Measurements from ENCODE around the gene MEGF11. TPM values are rescaled to one million over a fixed set of nuclear protein-coding genes. Genes with fewer than 3 reads are reported as not detected.

The MEGF11 gene
- polyA plus RNA-seq, 2 of the 4 experiments (the other 2 are of a cell fraction): 0.25 to 0.31 TPM

DNA sequence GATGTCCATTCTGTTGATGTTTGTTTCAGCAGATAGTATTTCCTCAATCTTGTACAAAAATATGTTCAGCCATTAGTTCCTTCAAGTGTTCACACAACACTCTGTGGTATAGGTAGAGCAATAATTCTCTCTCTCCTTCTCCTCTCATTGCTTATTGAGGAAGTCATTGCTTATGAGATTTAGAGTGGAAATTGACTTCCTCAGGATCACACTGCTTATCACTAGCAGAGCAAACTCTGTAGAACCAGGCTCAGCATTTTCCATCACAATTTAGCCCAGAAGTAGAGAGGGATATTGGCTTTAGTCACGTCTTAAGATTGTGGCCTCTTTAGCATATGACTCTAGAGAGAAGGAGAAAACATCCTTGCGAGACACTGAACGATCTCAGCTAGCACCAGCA, 353.1 kb downstream of the MEGF11 start:
- peaks cover 30% of the 10 kb centered on the region for H3K4me1 ChIP-seq
- ATAC-seq (no peak), DNase-seq (ENCODE audit: low read depth in 1 of 2, low spot score in 1 of 2) (no peak), FAIRE-seq (no peak)
- 94% methylated on average over 3 of the region's 3 CpGs for WGBS (ENCODE audit: missing lambda C conversion rate)
- H3K4me2 ChIP-seq: no peak overlapping the region
- no peak overlapping the region for H3K4me3 ChIP-seq
- TF ChIP-seq NFE2L2 (conservative IDR thresholded peaks at IDR 0.05; ENCODE audit: low read length) (no peak), RCOR1 (IDR thresholded peaks at IDR 0.05; ENCODE audit: low read depth, low read length) (no peak), HES2 (IDR thresholded peaks at IDR 0.05) (no peak), KDM5A (IDR thresholded peaks at IDR 0.05) (no peak), TP53 (CRISPR knock-in tag; IDR thresholded peaks at IDR 0.05) (no peak), FOSL2 (IDR thresholded peaks at IDR 0.05) (no peak), FOSL2 (CRISPR knock-in tag; IDR thresholded peaks at IDR 0.05) (no peak)
- CTCF ChIA-PET: interaction anchor here (0.6 to 2.1 kb wide), 4 partner anchors 16 to 264 kb away, joined by 3 to 6 read pairs (median 4); no protein-coding TSS in a partner anchor
- no peak overlapping the region for H3K27ac ChIP-seq
- H3K9me3 ChIP-seq: no peaks in the 10 kb centered on the region
- POLR2A ChIA-PET: no interaction called here

GRCh38 chr15:65896236-65896635, 357.3 kb downstream of the MEGF11 start:
- DNase-seq (ENCODE audit: low read depth in 1 of 2, low spot score in 1 of 2): no peak
- no peak for ATAC-seq
- CTCF ChIA-PET: interaction anchor here (0.7 to 1.5 kb wide), 4 partner anchors 14 to 258 kb away, joined by 3 read pairs; no protein-coding TSS in a partner anchor
- Histone ChIP-seq H3K4me3 (no peak overlapping the region), H3K4me1 (no peaks in the 10 kb centered on the region), H3K9me3 (no peaks in the 10 kb centered on the region), H3K27ac (no peak overlapping the region), H3K4me2 (no peak overlapping the region)
- no peak for TF ChIP-seq JUN (IDR thresholded peaks at IDR 0.05)
- TF ChIP-seq MAFK (IDR thresholded peaks at IDR 0.05; ENCODE audit: partially characterized antibody): no peak
- no peak for TF ChIP-seq SREBF2 (IDR thresholded peaks at IDR 0.05)
- no peak for TF ChIP-seq NFE2L2 (conservative IDR thresholded peaks at IDR 0.05; ENCODE audit: low read length)
- TF ChIP-seq, protein P1, sequence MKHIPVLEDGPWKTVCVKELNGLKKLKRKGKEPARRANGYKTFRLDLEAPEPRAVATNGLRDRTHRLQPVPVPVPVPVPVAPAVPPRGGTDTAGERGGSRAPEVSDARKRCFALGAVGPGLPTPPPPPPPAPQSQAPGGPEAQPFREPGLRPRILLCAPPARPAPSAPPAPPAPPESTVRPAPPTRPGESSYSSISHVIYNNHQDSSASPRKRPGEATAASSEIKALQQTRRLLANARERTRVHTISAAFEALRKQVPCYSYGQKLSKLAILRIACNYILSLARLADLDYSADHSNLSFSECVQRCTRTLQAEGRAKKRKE (CRISPR knock-in tag; IDR thresholded peaks at IDR 0.05; ENCODE audit: low read depth): no peak
- no peak for TF ChIP-seq BHLHE40 (IDR thresholded peaks at IDR 0.05; ENCODE audit: low read depth, low read length)
- TF ChIP-seq, protein P2, sequence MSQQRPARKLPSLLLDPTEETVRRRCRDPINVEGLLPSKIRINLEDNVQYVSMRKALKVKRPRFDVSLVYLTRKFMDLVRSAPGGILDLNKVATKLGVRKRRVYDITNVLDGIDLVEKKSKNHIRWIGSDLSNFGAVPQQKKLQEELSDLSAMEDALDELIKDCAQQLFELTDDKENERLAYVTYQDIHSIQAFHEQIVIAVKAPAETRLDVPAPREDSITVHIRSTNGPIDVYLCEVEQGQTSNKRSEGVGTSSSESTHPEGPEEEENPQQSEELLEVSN (IDR thresholded peaks at IDR 0.05; ENCODE audit: borderline replicate concordance, low read depth): no peak
- TF ChIP-seq ZNF302 (CRISPR knock-in tag; IDR thresholded peaks at IDR 0.05): no peak
- TF ChIP-seq CEBPB (IDR thresholded peaks at IDR 0.05): no peak
- no peak for TF ChIP-seq RARB (CRISPR knock-in tag; IDR thresholded peaks at IDR 0.05)
- no peak for TF ChIP-seq SMC3 (IDR thresholded peaks at IDR 0.05)
- no peak for TF ChIP-seq KDM5A (IDR thresholded peaks at IDR 0.05)
- TF ChIP-seq KDM1A (IDR thresholded peaks at IDR 0.05; ENCODE audit: low read depth): no peak
- TF ChIP-seq HDAC2 (IDR thresholded peaks at IDR 0.05): no peak
- TF ChIP-seq EHF (CRISPR knock-in tag; IDR thresholded peaks at IDR 0.05): no peak
- FAIRE-seq: no peak
- 89% methylated on average over 2 of the region's 2 CpGs for WGBS (ENCODE audit: missing lambda C conversion rate)
- POLR2A ChIA-PET: no interaction called here

GRCh38 chr15:65893060-65893459, 360.5 kb downstream of the MEGF11 start:
- Histone ChIP-seq H3K4me2 (no peak overlapping the region), H3K9me3 (no peaks in the 10 kb centered on the region), H3K27ac (no peak overlapping the region), H3K4me1 (no peaks in the 10 kb centered on the region), H3K4me3 (no peak overlapping the region)
- ChIA-PET CTCF (no interaction called here), POLR2A (interaction anchor here (1.8 kb wide), 1 partner anchor 24 kb away, joined by 6 read pairs; the partner anchor contains the start of gene RAB11A)
- ATAC-seq (no peak), DNase-seq (ENCODE audit: low read depth in 1 of 2, low spot score in 1 of 2) (no peak), FAIRE-seq (peak; percentile 65)
- no peak for TF ChIP-seq FOXS1 (CRISPR knock-in tag; IDR thresholded peaks at IDR 0.05)
- TF ChIP-seq, protein P3, sequence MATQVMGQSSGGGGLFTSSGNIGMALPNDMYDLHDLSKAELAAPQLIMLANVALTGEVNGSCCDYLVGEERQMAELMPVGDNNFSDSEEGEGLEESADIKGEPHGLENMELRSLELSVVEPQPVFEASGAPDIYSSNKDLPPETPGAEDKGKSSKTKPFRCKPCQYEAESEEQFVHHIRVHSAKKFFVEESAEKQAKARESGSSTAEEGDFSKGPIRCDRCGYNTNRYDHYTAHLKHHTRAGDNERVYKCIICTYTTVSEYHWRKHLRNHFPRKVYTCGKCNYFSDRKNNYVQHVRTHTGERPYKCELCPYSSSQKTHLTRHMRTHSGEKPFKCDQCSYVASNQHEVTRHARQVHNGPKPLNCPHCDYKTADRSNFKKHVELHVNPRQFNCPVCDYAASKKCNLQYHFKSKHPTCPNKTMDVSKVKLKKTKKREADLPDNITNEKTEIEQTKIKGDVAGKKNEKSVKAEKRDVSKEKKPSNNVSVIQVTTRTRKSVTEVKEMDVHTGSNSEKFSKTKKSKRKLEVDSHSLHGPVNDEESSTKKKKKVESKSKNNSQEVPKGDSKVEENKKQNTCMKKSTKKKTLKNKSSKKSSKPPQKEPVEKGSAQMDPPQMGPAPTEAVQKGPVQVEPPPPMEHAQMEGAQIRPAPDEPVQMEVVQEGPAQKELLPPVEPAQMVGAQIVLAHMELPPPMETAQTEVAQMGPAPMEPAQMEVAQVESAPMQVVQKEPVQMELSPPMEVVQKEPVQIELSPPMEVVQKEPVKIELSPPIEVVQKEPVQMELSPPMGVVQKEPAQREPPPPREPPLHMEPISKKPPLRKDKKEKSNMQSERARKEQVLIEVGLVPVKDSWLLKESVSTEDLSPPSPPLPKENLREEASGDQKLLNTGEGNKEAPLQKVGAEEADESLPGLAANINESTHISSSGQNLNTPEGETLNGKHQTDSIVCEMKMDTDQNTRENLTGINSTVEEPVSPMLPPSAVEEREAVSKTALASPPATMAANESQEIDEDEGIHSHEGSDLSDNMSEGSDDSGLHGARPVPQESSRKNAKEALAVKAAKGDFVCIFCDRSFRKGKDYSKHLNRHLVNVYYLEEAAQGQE (IDR thresholded peaks at IDR 0.05): no peak
- TF ChIP-seq TFCP2L1 (CRISPR knock-in tag; IDR thresholded peaks at IDR 0.05): no peak
- 93% methylated on average over 5 of the region's 5 CpGs for WGBS (ENCODE audit: missing lambda C conversion rate)
